Stimulated activated CD4-positive, alpha-beta T cell treated with anti-CD3 and anti-CD28 coated beads, Interleukin-4, amount 100 ng/mL, for 4 hours (primary cell): Measurements from ENCODE around the gene PYM1.
A peak's percentile ranks its signal among the peaks of the same experiment; 100 is the strongest.

Source experiments
- DNase-seq, 2 experiments: peaks; one replicate each; pipeline ENCODE4 v3.0.0-alpha.2; 2020

The PYM1 gene

DNA sequence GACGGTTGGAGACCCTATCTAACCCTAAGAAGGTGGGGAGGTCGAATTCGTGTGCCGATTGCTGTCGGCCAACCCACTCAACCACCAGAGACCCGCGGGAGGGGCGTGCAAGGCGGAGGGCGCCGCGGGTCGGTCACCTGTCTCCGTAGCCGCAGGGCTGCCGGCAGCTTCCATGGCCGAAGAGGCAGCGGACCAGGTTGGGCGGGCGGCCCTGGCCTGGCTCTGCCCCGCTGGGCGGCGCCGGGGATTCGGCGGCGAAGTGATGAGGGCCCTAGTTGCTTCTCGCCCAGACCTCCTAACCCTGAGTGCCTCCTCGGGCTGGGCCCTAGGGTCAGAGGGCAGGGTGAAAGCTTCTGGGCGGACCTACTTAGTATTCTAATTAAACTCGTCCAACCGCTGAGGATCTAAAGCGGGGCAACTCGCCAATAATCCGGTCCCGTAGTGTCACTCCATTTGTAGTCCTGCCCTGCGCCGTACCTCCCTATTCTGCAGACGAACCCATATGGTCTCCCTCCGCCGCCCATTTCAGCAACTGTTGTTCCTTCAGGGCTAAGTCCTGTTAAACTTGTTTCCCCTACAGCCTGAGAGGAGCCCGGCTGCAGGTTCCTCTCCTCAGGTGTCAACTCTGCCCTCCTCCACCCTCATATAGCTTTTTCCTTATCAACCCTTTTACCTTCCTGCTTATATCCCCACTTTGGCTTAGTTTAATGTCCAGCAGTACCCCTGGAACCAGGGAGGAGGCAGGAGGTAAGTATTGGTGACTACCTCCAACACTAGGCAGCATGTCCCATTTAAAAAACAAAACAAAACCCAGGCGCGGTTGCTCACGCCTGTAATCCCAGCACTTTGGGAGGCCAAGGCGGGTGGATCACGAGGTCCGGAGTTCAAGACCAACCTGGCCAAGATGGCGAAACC is at the start of gene PYM1:
Gene PYM1, minus strand, starts transcription at position 307 of the 915 bp plus-strand sequence. Its CDS starts 133 bp downstream, at position 174.
- DNase-seq: peak; percentile 46 to 56

DNA sequence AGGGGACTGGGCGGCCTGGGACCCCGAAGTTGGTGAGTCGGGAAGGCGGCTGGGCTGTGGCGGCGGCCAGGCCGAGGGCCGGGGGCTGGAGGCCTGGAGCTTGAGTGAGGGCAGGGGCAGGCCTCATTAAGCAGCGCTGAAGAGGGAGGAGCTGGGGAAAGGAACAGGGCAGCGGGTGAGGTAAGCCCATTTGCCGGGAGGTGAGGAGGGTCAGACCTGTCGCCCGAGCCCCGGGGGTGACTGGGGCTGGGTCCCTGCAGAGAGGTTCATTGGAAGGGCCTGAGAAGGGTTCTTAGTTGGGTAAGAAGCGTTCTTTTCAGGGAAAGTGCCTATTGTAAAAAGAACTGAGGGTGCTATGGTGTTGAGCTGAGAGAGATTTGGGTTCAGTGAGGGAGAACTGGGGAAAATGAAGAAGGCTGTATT is 46.6 kb upstream of the PYM1 start:
- DNase-seq: no peak

DNA sequence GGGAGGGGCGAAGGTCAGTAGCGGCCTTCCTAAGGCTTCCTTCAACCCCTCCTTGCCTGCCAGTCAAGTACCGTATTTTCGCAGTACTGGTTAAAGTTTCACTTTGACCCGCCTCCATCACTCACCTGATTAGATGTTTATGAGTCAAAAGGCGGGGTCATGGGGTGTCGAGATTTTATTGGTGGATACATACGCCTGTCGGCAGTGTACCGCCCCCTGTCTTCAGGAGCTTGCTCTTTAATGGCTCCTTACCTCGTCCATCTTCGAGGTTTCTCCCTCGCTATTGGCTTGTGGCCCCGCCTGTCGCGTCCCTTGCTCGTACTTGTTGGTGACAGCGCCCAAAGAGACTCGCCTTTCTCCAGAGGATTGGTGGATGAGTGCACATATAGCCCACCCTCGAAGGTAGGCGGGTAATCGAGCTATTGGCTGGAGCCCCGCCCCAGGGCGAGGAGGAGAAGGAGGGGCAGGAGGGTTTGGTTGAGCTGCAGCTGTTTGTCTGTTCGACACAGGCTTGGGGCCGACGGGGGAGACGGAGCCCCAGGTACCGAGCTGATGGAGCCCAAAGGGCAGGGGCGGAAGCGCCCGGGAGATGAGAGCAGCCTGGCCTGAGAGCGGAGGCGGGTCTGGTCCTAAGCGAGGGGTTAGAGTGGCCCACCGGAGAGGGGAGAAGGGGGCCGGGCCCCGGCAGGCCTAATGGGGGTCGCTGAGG is 46.1 kb upstream of the PYM1 start, which contains the start of gene RAB5B:
Gene RAB5B, plus strand, starts transcription at position 480 of the 709 bp plus-strand sequence. CDS start 12,883 bp downstream, outside the sequence.
- peak; percentile 90 to 99 for DNase-seq

DNA sequence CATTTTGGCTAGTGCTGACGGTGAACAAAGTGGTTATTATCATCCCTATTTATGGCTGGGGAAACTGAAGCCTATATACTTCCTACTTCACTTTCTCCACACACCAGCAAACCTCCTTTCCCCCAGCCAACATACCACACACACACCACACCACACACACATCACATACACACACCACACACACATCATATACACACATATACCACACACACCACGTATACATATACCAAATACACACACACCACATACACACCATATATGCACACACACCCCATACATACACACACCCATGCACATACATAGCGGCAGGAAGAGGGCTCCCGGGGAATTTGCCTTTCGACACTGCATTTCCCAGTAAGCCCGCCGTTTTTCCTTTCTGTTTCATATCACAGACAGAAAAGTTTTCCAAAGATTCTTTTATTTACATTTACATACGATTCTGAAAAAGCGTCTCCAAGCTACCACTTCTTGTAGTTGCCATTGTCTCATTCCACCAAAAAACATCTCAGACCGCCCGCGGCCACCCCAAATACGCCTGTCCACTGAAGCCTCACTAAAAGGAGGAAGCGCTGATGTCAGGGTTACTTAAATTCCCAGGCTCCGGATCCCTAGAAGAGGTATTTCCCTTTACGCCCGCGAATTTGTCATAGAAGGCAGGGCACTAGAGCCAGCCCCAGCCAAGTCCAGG is 45.4 kb upstream of the PYM1 start:
- no peak for DNase-seq

DNA sequence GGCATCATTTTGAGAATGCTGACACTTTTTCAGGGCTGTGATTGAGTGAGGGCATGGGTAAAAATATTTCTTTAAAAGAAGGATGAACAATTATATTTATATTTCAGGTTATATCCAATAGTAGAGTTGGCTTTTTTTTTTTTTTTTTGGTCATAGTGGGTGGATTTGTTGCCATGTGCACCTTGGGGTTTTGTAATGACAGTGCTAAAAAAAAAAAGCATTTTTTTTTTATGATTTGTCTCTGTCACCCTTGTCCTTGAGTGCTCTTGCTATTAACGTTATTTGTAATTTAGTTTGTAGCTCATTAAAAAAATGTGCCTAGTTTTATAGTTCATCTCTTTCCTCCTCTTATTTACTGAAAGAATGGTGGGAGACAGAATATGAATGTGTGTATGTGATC is 44.8 kb upstream of the PYM1 start:
- no peak for DNase-seq

DNA sequence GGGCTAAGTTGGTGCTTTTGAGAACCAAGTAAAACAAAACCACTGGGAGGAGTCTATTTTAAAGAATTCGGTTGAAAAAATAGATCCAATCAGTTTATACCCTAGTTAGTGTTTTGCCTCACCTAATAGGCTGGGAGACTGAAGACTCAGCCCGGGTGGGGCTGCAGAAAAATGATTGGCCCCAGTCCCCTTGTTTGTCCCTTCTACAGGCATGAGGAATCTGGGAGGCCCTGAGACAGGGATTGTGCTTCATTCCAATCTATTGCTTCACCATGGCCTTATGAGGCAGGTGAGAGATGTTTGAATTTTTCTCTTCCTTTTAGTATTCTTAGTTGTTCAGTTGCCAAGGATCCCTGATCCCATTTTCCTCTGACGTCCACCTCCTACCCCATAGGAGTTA is 44.3 kb upstream of the PYM1 start:
- no peak for DNase-seq

DNA sequence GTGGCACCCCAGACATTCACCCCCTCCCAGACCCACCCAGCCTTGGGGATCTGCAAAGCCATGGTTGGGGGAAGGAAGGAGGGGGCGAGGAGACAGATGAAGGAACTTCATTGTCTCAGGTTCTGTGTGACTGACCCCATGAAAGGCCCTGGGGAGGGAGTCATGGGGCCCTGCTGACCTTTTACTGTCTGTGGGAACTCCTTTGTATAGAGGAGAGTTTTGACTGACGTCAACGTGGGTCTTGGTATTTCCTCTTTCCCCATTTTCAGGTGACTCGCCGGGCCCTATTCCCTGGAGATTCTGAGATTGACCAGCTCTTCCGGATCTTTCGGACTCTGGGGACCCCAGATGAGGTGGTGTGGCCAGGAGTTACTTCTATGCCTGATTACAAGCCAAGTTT is 43.1 kb upstream of the PYM1 start:
- no peak for DNase-seq

DNA sequence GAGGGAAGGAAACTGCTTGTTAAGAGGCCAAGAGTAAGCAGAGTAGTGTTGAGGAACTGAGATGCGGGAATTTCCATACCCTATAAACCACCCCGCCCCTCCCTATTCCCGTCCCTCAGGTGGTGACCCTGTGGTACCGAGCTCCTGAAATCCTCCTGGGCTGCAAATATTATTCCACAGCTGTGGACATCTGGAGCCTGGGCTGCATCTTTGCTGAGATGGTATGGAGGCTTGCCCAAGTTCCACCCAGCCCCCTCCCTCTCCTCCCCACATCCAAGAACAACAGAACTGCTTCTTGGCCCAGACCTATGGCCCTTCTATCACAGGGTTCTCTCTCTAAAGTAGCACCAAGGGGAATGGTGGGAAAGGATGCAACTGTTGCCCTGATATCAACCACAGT is 41.7 kb upstream of the PYM1 start:
- no peak for DNase-seq

DNA sequence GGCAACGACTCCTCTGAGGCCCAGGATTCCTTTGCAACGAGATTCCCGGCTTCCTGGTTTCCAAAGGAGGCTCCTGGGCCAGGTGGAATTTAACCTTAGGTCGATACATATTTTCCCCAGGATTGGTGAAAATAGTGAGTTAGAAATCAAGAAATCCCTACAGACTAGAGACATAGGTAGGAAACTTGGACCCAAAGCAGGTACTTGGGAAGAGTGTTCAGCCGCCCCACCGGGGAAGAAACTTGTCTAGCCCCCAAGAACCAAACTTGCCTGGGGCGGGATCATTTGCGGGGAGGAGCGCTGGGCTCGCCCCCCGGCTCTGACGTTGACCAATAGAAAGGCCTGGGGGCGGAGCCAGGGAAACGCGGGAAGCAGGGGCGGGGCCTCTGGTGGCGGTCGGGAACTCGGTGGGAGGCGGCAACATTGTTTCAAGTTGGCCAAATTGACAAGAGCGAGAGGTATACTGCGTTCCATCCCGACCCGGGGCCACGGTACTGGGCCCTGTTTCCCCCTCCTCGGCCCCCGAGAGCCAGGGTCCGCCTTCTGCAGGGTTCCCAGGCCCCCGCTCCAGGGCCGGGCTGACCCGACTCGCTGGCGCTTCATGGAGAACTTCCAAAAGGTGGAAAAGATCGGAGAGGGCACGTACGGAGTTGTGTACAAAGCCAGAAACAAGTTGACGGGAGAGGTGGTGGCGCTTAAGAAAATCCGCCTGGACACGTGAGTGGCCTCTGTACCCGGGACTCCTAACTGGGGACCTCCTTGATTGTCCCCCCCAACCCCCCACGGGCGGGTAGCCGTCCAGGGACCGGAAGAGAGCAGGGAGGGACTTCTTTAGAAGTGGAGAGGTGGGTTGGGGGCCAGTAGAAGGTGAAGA is 39.0 kb upstream of the PYM1 start, which contains the start of gene CDK2:
Gene CDK2, plus strand, starts transcription at position 423 of the 874 bp plus-strand sequence. Its CDS starts 179 bp downstream, at position 602.
- peak; percentile 88 to 92 for DNase-seq

DNA sequence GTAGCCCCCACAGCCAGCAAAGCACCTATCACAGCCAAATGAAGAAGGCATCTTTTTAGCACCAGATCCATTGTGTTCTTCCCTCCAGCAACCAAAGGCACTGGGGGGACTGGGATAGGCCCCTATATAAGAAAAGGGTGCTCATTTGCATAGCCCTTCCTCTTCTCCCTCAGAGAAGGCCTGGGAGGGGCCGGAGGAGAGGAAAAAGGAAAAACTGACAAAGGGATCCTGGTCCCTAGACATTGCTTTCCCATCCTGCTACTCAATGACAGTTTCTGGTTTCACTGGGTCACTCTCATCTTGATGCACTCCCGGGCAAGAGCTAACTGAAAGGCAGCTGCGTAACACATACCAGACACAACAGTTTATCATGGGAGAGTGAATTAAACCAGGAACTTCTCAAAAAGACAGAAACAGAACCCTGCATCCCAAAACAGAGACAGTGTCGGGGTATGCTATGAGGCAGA is 38.3 kb upstream of the PYM1 start, which contains the start of gene PMEL:
Gene PMEL, minus strand, starts transcription at position 102 of the 467 bp plus-strand sequence. Its CDS starts 31 bp downstream, at position 71.
- no peak for DNase-seq

DNA sequence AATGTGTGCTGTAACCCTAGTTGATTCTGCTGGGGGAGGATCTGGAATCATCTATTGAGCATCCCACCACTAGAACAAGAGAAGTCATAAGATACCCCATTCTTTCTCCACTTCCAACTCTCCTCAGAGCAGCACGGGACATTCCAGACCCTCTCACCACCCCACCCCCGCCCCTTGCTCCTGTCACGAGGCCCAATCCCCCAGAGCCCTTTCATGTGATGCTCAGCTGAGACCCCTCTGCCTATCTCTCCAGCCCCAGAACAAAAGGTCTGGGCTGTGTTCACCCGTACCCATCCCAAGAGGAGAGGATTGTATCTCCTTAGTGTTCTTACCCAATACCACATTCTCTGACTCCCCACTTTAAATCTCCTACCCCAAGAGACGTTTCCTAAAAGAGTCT is 37.5 kb upstream of the PYM1 start:
- DNase-seq: no peak

DNA sequence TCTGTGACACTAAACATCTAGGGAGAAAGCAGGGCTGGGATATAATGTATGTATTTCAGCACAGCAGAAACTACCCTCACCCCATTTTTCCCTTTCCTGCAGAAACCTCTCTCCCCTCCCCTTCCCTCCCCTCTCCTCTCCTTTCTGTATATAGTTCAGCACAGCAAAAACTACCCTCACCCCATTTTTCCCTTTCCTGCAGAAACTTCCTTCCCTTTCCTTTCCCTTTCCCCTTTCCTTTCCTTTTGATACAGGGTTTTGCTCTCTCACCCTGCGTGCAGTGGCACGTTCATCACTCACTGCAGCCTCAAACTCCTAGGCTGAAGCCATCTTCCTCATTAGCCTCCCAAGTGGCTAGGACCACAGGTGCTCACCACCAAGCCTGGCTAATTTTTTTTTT is 36.1 kb upstream of the PYM1 start:
- DNase-seq: no peak

DNA sequence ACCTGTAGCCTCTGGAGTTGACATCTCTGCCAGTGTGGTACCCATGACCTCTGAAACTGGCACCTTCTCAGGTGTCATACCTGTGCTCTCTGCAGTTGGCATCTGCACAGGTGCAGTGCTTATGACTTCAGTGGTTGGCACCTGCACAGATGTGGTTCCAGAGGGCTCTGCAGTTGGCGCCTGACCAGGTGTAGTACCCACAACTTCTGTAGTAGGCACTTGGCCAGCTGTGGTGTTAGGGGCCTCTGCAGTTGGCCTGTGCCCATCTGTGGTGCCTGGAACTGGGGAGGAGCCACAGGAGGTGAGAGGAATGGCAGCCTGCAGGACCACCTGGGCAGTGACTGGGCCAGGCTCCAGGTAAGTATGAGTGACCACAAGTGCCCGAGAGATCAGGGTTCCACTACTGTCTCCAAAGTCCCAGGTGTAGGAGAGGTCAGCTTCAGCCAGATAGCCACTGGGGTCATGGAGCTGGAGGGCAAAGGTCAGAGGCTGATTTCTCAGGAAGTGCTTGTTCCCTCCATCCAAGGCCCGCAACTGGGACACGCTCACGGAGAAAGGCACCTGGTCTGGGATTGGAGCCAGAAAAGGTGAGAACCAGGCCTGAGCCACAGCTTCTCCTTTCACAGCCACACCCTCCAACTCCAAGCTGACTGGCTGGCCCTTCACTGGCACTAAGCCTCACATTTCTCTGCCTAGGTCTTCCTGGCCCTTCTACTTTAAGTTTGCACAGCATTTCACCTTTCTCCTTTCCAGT is 29.6 kb upstream of the PYM1 start:
- no peak for DNase-seq

DNA sequence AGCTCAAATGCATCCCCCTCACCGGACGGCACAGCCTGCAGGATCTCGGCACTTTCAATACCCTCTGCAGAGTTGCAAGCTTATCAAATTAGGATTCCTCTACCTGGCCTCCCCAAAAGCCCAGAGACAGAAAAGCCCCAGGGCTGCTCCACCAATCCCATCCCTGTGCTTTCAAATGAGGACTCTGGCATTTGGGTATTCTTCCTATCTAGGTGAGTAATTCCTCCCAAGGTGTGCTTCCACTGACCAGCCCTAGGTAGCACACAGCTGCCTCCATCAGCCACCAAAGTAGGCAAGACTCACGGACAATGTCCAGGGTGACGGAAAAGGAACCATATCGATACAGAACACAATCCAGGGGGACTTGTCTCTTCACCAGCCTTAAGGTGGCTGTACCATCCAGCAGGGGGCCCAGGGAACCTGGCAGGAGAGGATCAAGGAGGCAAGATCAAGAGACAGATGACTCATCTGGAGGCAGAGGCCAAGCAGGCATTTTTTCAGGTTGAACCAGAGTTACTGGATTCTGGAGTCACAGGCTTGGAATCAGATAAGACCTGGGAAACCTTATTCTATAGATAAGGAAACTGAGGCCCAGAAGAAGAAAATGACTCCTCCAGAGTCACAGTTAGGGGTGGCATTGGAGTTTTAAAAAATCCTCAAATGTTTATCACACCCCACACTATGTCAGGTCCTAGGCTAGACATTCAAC is 28.3 kb upstream of the PYM1 start:
- peak in 1 of 2 experiments; percentile 44 for DNase-seq

DNA sequence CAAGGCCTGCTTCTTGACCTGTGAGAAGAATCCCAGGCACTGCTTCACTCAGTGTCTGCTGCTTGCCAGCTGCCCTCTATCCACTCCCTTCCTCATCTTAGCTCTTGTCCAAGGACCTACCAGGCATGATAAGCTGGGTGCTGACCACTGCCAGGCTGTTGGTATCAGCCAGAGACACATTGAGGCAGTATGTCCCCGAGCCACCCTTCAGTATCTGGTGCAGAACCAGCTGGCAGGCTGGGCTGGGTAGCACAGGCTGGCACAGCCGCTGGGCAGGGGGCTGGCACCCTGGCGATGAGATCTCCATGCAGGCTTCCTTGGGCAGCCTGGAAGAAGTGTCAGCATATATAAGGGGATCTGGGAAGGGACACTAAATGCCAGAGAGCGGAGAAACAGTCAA is 27.6 kb upstream of the PYM1 start:
- DNase-seq: no peak

DNA sequence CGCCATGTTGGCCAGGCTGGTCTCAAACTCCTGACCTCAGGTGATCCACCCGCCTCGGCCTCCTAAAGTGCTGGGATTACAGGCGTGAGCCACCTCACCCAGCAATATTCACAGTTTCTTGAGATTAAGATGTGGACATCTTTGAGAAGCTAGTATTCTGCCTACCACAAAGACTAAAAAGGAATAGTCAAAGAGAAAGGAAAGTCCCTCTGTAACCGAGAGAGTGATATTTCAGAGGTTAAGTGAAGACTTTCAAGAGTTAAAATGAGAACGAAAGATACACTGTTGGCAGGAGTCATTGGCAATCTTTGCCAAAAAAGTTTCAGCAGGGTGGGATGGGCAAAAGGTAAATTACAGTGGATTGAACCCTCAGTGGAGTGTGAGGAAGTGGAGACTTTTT is 18.9 kb upstream of the PYM1 start:
- no peak for DNase-seq

DNA sequence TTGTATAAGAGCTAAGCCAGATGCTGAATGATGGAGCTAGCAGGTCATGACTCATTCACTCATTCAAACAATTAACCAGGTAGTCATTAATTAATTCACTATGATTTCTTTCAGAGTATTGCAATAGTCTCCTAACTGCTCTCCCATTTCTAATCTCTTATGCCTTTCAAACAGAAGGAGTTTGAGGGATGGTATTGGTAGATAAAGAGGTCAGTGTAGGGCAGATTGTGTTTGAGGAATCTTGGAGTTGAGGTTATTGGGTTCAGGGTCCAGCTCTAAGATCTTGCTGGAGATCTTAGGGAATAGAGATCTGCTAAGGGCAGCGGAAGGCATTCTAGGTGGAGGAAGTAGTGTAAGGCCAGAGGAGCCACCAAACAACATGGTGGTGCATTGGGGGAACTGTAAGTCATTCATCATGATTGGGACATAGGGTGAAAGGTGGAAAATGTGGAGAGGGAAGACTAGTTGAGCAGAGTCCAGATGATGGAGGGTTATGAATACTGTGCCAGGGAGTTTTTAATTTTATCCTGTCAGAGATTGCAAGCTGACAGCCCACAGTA is 15.0 kb upstream of the PYM1 start:
- DNase-seq: no peak

DNA sequence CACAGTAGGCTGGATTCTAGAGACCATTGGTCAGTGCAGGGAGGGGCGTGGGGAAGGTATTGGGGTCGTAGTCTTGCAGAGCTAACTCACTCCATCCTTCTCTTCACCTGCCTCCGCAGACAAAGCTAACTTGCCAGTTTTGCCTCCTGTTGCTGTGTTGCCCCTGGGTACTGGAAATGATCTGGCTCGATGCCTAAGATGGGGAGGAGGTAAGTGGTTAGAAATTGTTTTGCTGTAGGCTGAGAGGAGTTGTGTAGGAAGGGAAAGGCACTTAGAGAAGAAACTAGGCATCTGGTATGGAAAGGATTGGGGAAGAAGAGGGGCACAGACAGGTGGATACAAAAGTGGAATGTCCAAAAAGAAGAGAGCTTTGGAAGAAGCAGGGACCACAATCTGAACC is 14.4 kb upstream of the PYM1 start:
- no peak for DNase-seq

DNA sequence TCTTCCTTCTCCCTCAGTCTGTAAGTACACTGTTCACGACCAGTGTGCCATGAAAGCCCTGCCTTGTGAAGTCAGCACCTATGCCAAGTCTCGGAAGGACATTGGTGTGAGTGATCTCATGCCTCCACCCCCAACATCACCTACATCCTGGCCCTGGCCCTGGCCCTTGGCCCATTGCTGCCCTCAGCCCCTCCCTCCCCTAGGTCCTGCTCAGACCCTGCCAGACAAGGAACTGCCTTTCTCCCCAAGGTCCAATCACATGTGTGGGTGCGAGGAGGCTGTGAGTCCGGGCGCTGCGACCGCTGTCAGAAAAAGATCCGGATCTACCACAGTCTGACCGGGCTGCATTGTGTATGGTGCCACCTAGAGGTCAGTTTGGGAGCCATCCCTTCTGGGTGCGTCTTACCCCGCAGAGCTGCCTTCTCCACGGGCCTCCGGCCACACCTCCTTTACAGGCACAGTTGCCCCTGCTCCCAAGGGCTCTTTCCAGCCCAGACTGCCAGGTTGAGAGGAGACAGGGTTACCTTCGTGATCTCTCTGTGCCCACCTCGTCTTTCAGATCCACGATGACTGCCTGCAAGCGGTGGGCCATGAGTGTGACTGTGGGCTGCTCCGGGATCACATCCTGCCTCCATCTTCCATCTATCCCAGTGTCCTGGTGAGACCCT is 12.5 kb upstream of the PYM1 start:
- peak; percentile 71 to 76 for DNase-seq
